GM12878 (cell line): ENCODE results near the gene CRP. TPM values are rescaled to one million over a fixed set of nuclear protein-coding genes. Genes with fewer than 3 reads are reported as not detected.

Experiments
- ATAC-seq: fragments of 200-7000 bp; cut with Tn5 transposase; 3 replicates; pipeline ENCODE4 v1.9.1; 2020; ENCODE audit warnings: mild to moderate bottlenecking, moderate library complexity
- BruUV-seq: library from RNA; stranded (reverse); fragments of 400-500 nt; replicated peaks from 2 replicates; lab custom pipeline; 2021; lab: Mats Ljungman, UMichigan
- CTCF ChIA-PET: fragments of 300-600 bp; sonication (Branson Sonifier 250); formaldehyde crosslinking; extraction: SDS; loops from one replicate; lab custom pipeline; 2021; ENCODE audit warnings: inconsistent platforms; lab: Yijun Ruan, JAX
- POLR2A ChIA-PET: fragments of 350-600 bp; formaldehyde crosslinking; extraction: SDS; loops from one replicate; lab custom pipeline; 2021; ENCODE audit warnings: inconsistent platforms; lab: Charles Lee
- RAD21 ChIA-PET: fragments of 300-600 bp; sonication (Branson Sonifier 250); formaldehyde crosslinking; loops from one replicate; lab custom pipeline; 2023; ENCODE audit warnings: antibody characterized with exemption; ENCODE audit not compliant: unreplicated experiment; lab: Charles Lee
- SMC1A ChIA-PET: fragments of 300-600 bp; sonication (Branson Sonifier 250); formaldehyde crosslinking; loops from one replicate; lab custom pipeline; 2023; ENCODE audit not compliant: unreplicated experiment, uncharacterized antibody; lab: Charles Lee
- DNase-seq: peaks from one replicate; pipeline ENCODE4 v3.0.0-alpha.2; 2011; ENCODE audit warnings: low read depth, low spot score
- FAIRE-seq: peaks from 3 replicates; lab custom pipeline; 2011; peaks lifted over from hg19 to GRCh38; lab: Jason Lieb, UNC
- H2AFZ ChIP-seq: 2 replicates; pipeline ENCODE4 v1.6.0; 2011; ENCODE audit warnings: low read depth, low read length, control low read depth; ENCODE audit not compliant: control insufficient read depth
- H3K27ac ChIP-seq: 2 replicates; pipeline ENCODE4 v1.5.1; 2011; ENCODE audit warnings: control low read depth; ENCODE audit not compliant: control insufficient read depth, insufficient read depth
- H3K27me3 ChIP-seq, 2 experiments: replicated peaks in 1 of 2; 2 replicates each; pipeline versions ENCODE4 v1.6.0 to v1.6.1; 2011; ENCODE audit warnings: low read length in 1 of 2; ENCODE audit not compliant: control insufficient read depth in 2 of 2, insufficient read depth in 2 of 2
- H3K36me3 ChIP-seq, 2 experiments: 2 replicates each; pipeline ENCODE4 v1.5.1; 2011; ENCODE audit warnings: low read length in 1 of 2; ENCODE audit not compliant: control insufficient read depth in 2 of 2, insufficient read depth in 2 of 2
- H3K4me1 ChIP-seq: 2 replicates; pipeline ENCODE4 v1.6.1; 2011; ENCODE audit warnings: mild to moderate bottlenecking, low read length, moderate library complexity, mixed read lengths; ENCODE audit not compliant: control insufficient read depth, insufficient read depth
- H3K4me2 ChIP-seq: 2 replicates; pipeline ENCODE4 v1.6.0; 2011; ENCODE audit warnings: control low read depth; ENCODE audit not compliant: control insufficient read depth, insufficient read depth
- H3K4me3 ChIP-seq: fragments of 200-600 bp; sonication (generic); 2 replicates; pipeline ENCODE4 v1.5.1; 2016
- H3K79me2 ChIP-seq: 2 replicates; pipeline ENCODE4 v1.6.0; 2011; ENCODE audit warnings: low read length; ENCODE audit not compliant: control insufficient read depth, insufficient read depth
- H3K9ac ChIP-seq: 2 replicates; pipeline ENCODE4 v1.8.0; 2011; ENCODE audit warnings: low read length, control low read depth, mixed read lengths; ENCODE audit not compliant: control insufficient read depth, insufficient read depth
- H3K9me3 ChIP-seq: replicated peaks from 3 replicates; pipeline ENCODE4 v1.5.1; 2011; ENCODE audit warnings: mild to moderate bottlenecking, low read length; ENCODE audit not compliant: control insufficient read depth, insufficient read depth
- H4K20me1 ChIP-seq: 2 replicates; pipeline ENCODE4 v1.6.0; 2011; ENCODE audit not compliant: control insufficient read depth, insufficient read depth
- CBFB ChIP-seq: IDR thresholded peaks from 2 replicates; pipeline ENCODE4 v1.6.1; 2016; ENCODE audit warnings: antibody characterized with exemption, low read depth
- CBX5 ChIP-seq: sonication (generic); IDR thresholded peaks from 2 replicates; pipeline ENCODE4 v1.6.1; 2016; ENCODE audit warnings: low read depth, moderate library complexity, mild to moderate bottlenecking, inconsistent platforms
- CREM ChIP-seq: IDR thresholded peaks from 2 replicates; pipeline ENCODE4 v1.6.1; 2014; ENCODE audit warnings: antibody characterized with exemption, low read depth
- ELK1 ChIP-seq: IDR thresholded peaks from 2 replicates; pipeline ENCODE4 v1.6.1; 2012; ENCODE audit warnings: low read depth, low read length, improper control_type of control experiment
- GABPA ChIP-seq: IDR thresholded peaks from 2 replicates; pipeline ENCODE4 v1.6.1; 2014; ENCODE audit warnings: antibody characterized with exemption, low read depth, mild to moderate bottlenecking, inconsistent platforms
- POLR2A ChIP-seq: IDR thresholded peaks from 2 replicates; pipeline ENCODE4 v1.6.1; 2011; ENCODE audit warnings: low read depth, mild to moderate bottlenecking, low read length
- POLR2AphosphoS2 ChIP-seq: IDR thresholded peaks from 2 replicates; pipeline ENCODE4 v1.6.1; 2011; ENCODE audit warnings: low read depth, mild to moderate bottlenecking, low read length, improper control_type of control experiment, moderate library complexity
- SIX5 ChIP-seq: IDR thresholded peaks from 2 replicates; pipeline ENCODE4 v1.6.1; 2011; ENCODE audit warnings: mild to moderate bottlenecking, low read depth, low read length, moderate library complexity; ENCODE audit not compliant: severe bottlenecking
- SREBF2 ChIP-seq: IDR thresholded peaks from 2 replicates; pipeline ENCODE4 v1.6.1; 2012; ENCODE audit warnings: mild to moderate bottlenecking, low read length
- STAT1 ChIP-seq: fragments of 450-650 bp; conservative IDR thresholded peaks from 2 replicates; pipeline ENCODE4 v1.6.1; 2014; ENCODE audit warnings: antibody characterized with exemption, mild to moderate bottlenecking
- TBL1XR1 ChIP-seq: IDR thresholded peaks from 2 replicates; pipeline ENCODE4 v1.6.1; 2012; ENCODE audit warnings: low read depth, low read length, improper control_type of control experiment
- TCF7 ChIP-seq: IDR thresholded peaks from 2 replicates; pipeline ENCODE4 v1.6.1; 2014; ENCODE audit warnings: antibody characterized with exemption, borderline replicate concordance
- YY1 ChIP-seq: IDR thresholded peaks from 2 replicates; pipeline ENCODE4 v1.6.1; 2011; ENCODE audit warnings: low read depth, mild to moderate bottlenecking, low read length
- ZNF207 ChIP-seq: fragments of 450-650 bp; IDR thresholded peaks from 2 replicates; pipeline ENCODE4 v1.6.1; 2014; ENCODE audit warnings: antibody characterized with exemption, mild to moderate bottlenecking, borderline replicate concordance
- ZNF687 ChIP-seq: fragments of 450-650 bp; IDR thresholded peaks from 2 replicates; pipeline ENCODE4 v1.6.1; 2017; ENCODE audit warnings: mild to moderate bottlenecking, moderate library complexity
- WGBS: methylation state at CpG from one replicate; pipeline ENCODE4 v1.1.6; 2016; ENCODE audit warnings: low lambda C conversion rate; ENCODE audit not compliant: insufficient replicate concordance, insufficient coverage; ENCODE audit errors: missing lambda C conversion rate; 5-methylcytosine and 5-hydroxymethylcytosine counted together
- in situ Hi-C: fragments of 300-500 bp; cut with MboI; formaldehyde crosslinking; loops from 9 replicates; pipeline ENCODE4 v1.14.3; 2018; ENCODE audit warnings: mixed read lengths
- intact Hi-C: fragments of 100-400 bp; cut with micrococcal nuclease; formaldehyde crosslinking; loops from one replicate; pipeline ENCODE4 v1.14.2; 2022; ENCODE audit not compliant: unreplicated experiment
- polyA plus RNA-seq, 11 experiments: library from polyadenylated mRNA; depleted of rRNA in 4 of 11; unstranded in 6 of 11; stranded (reverse) in 5 of 11; fragments of >200 nt; fragmentation: Nextera tagmentation in 4 of 11; fragmentation: Illumina TruSeq in 1 of 11; extraction: Ambion mirVana in 4 of 11; extraction: Trizol in 1 of 11; gene quantifications; 1 replicate in 1 of 11; 2 replicates in 10 of 11; pipeline versions ENCODE4 v1.2.1 to v1.2.3, GENCODE V29; 2011 to 2016; ENCODE audit warnings: inconsistent platforms in 2 of 11, missing spikeins in 2 of 11, low read depth in 1 of 11
- total RNA-seq, 4 experiments: library from RNA; depleted of rRNA in 3 of 4; stranded (reverse); fragments of >200 nt in 3 of 4; fragmentation: Illumina TruSeq in 1 of 4; extraction: Trizol in 1 of 4; gene quantifications; 2 replicates each; pipeline versions ENCODE4 v1.2.1 to v1.2.3, GENCODE V29; 2013 to 2021
- TF ChIP-seq, protein P1 (sequence below): IDR thresholded peaks from 2 replicates; pipeline ENCODE4 v1.6.1; 2011; ENCODE audit warnings: mild to moderate bottlenecking, low read depth, low read length, moderate library complexity; ENCODE audit not compliant: insufficient replicate concordance
- TF ChIP-seq, protein P2 (sequence below): fragments of 450-650 bp; IDR thresholded peaks from 2 replicates; pipeline ENCODE4 v1.6.1; 2017; ENCODE audit warnings: mild to moderate bottlenecking, low read depth, inconsistent platforms; ENCODE audit not compliant: poor library complexity, severe bottlenecking

The CRP gene
- total and polyA plus RNA-seq, 10 of the 15 experiments (the other 5 are each of a cell fraction or from before 2014, with no cell fraction given): 0.54 TPM; not detected in 9

DNA sequence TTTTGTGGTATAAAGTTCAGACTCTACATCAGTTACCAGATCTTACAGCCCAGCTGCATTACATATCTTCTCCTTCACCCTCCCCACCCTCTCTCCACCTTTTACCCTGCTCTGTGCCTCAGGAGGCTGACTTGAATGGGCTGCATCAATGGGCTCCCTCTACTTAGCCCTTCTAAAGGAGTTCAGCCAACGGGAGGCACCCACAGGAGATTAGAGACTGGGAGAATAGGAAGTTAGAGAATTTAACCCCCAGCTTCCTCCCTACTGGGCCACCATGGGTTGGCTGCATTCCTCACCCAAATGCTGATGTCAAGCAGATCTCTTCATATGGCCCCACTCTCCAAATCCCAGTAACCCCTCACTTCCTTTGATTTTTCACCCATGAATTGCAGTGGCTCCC is 49.3 kb upstream of the CRP start:
- ATAC-seq: no peak
- Histone ChIP-seq H3K36me3 (no peaks in the 10 kb centered on the region), H4K20me1 (no peaks in the 10 kb centered on the region), H3K27me3 (no peaks in the 10 kb centered on the region), H2AFZ (no peak overlapping the region), H3K9ac (no peak overlapping the region), H3K27ac (no peak overlapping the region), H3K4me1 (no peaks in the 10 kb centered on the region), H3K9me3 (no peaks in the 10 kb centered on the region), H3K4me3 (no peak overlapping the region), H3K79me2 (no peaks in the 10 kb centered on the region), H3K4me2 (no peak overlapping the region)
- no peak for DNase-seq
- BruUV-seq: no TSS peak
- ChIA-PET POLR2A (no interaction called here), CTCF (no interaction called here), RAD21 (no interaction called here), SMC1A (no interaction called here)
- no peak for FAIRE-seq
- intact Hi-C loops (no loop called here), in situ Hi-C loops (no loop called here)
- 0% methylated on average over 1 of the region's 1 CpG for WGBS
- no peak for TF ChIP-seq TBL1XR1
- TF ChIP-seq YY1: no peak
- TF ChIP-seq CREM: no peak
- no peak for TF ChIP-seq CBX5
- no peak for TF ChIP-seq STAT1
- TF ChIP-seq ZNF207: no peak
- TF ChIP-seq GABPA: no peak
- TF ChIP-seq SREBF2: no peak
- no peak for TF ChIP-seq ZNF687
- TF ChIP-seq POLR2AphosphoS2: no peak
- no peak for TF ChIP-seq SIX5
- no peak for TF ChIP-seq ELK1
- no peak for TF ChIP-seq TCF7
- TF ChIP-seq CBFB: no peak
- TF ChIP-seq, protein P1, sequence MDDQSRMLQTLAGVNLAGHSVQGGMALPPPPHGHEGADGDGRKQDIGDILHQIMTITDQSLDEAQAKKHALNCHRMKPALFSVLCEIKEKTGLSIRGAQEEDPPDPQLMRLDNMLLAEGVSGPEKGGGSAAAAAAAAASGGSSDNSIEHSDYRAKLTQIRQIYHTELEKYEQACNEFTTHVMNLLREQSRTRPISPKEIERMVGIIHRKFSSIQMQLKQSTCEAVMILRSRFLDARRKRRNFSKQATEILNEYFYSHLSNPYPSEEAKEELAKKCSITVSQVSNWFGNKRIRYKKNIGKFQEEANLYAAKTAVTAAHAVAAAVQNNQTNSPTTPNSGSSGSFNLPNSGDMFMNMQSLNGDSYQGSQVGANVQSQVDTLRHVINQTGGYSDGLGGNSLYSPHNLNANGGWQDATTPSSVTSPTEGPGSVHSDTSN: no peak
- TF ChIP-seq POLR2A: no peak
- TF ChIP-seq, protein P2, sequence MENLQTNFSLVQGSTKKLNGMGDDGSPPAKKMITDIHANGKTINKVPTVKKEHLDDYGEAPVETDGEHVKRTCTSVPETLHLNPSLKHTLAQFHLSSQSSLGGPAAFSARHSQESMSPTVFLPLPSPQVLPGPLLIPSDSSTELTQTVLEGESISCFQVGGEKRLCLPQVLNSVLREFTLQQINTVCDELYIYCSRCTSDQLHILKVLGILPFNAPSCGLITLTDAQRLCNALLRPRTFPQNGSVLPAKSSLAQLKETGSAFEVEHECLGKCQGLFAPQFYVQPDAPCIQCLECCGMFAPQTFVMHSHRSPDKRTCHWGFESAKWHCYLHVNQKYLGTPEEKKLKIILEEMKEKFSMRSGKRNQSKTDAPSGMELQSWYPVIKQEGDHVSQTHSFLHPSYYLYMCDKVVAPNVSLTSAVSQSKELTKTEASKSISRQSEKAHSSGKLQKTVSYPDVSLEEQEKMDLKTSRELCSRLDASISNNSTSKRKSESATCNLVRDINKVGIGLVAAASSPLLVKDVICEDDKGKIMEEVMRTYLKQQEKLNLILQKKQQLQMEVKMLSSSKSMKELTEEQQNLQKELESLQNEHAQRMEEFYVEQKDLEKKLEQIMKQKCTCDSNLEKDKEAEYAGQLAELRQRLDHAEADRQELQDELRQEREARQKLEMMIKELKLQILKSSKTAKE: no peak
